ENCODE measurements around the gene KRT80.

DNA sequence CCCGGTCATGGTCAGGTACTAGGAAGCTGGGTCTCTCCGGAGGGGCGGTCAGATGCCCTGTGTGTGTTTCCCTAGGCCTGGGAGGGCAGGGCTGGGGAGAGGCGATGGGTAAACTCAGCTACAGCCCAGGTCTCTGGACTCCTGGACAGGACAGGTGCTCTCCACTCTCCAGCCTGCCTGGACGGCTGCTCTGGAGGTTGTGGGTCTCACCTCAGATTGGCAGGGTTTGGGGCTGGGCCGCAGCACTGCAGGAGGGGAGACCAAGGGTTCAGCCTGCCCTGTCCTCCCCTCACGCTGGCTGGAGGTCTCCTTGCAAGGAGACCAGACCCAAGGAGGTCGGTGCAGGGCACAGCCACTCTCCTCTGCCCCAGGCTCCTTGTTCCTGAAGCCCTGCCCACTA is 7.8 kb downstream of the KRT80 start:
- TF ChIP-seq SMC3 (IDR thresholded peaks at IDR 0.05): no peak
- TF ChIP-seq, protein P1, sequence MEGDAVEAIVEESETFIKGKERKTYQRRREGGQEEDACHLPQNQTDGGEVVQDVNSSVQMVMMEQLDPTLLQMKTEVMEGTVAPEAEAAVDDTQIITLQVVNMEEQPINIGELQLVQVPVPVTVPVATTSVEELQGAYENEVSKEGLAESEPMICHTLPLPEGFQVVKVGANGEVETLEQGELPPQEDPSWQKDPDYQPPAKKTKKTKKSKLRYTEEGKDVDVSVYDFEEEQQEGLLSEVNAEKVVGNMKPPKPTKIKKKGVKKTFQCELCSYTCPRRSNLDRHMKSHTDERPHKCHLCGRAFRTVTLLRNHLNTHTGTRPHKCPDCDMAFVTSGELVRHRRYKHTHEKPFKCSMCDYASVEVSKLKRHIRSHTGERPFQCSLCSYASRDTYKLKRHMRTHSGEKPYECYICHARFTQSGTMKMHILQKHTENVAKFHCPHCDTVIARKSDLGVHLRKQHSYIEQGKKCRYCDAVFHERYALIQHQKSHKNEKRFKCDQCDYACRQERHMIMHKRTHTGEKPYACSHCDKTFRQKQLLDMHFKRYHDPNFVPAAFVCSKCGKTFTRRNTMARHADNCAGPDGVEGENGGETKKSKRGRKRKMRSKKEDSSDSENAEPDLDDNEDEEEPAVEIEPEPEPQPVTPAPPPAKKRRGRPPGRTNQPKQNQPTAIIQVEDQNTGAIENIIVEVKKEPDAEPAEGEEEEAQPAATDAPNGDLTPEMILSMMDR (IDR thresholded peaks at IDR 0.05): no peak
- no peak for TF ChIP-seq KDM5A (IDR thresholded peaks at IDR 0.05)
- no peak for TF ChIP-seq KDM1A (IDR thresholded peaks at IDR 0.05; ENCODE audit: low read depth)
